H9 (cell line): ENCODE measurements around the gene ALX4. TPM values are rescaled to one million over a fixed set of nuclear protein-coding genes. Genes with fewer than 3 reads are reported as not detected.

Experiments used
- DNase-seq: peaks from one replicate; pipeline ENCODE4 v3.0.0-alpha.2; 2017
- H2AFZ ChIP-seq: one replicate; pipeline ENCODE4 v1.6.1; 2013; ENCODE audit warnings: mild to moderate bottlenecking, low read length, control low read depth, moderate library complexity
- H2AK5ac ChIP-seq: 2 replicates; pipeline ENCODE4 v1.6.1; 2013; ENCODE audit warnings: low read length, control low read depth, mixed read lengths; ENCODE audit not compliant: insufficient read length
- H2BK120ac ChIP-seq: one replicate; pipeline ENCODE4 v1.6.1; 2013; ENCODE audit warnings: low read depth, mild to moderate bottlenecking, low read length, control low read depth, inconsistent platforms; ENCODE audit not compliant: poor library complexity, severe bottlenecking
- H2BK12ac ChIP-seq: 2 replicates; pipeline ENCODE4 v1.6.1; 2013; ENCODE audit warnings: low read length, control low read depth, mixed read lengths, low read depth; ENCODE audit not compliant: insufficient read length
- H2BK15ac ChIP-seq: 2 replicates; pipeline ENCODE4 v1.6.1; 2013; ENCODE audit warnings: low read depth, low read length, control low read depth
- H2BK20ac ChIP-seq: one replicate; pipeline ENCODE4 v1.6.1; 2013; ENCODE audit warnings: low read depth, mild to moderate bottlenecking, low read length, control low read depth, inconsistent platforms; ENCODE audit not compliant: poor library complexity, severe bottlenecking
- H2BK5ac ChIP-seq: 2 replicates; pipeline ENCODE4 v1.6.1; 2013; ENCODE audit warnings: low read length, control low read depth, mixed read lengths; ENCODE audit not compliant: insufficient read length
- H3K14ac ChIP-seq: 2 replicates; pipeline ENCODE4 v1.6.1; 2013; ENCODE audit warnings: low read length, control low read depth; ENCODE audit not compliant: insufficient read depth
- H3K18ac ChIP-seq: 2 replicates; pipeline ENCODE4 v1.6.1; 2013; ENCODE audit warnings: low read depth, mild to moderate bottlenecking, mixed read lengths, low read length, control low read depth; ENCODE audit not compliant: insufficient read length
- H3K23ac ChIP-seq: 2 replicates; pipeline ENCODE4 v1.6.1; 2013; ENCODE audit warnings: low read length, control low read depth, mixed read lengths, low read depth; ENCODE audit not compliant: insufficient read length
- H3K23me2 ChIP-seq: 2 replicates; pipeline ENCODE4 v1.6.1; 2013; ENCODE audit warnings: low read depth, mild to moderate bottlenecking, mixed read lengths, low read length, control low read depth; ENCODE audit not compliant: insufficient read length, poor library complexity, severe bottlenecking
- H3K27ac ChIP-seq: 2 replicates; pipeline ENCODE4 v1.5.1; 2013; ENCODE audit warnings: low read length, control low read depth, mixed read lengths, low read depth; ENCODE audit not compliant: insufficient read length
- H3K27me3 ChIP-seq: 2 replicates; pipeline ENCODE4 v1.6.1; 2013; ENCODE audit warnings: low read length, control low read depth, inconsistent platforms; ENCODE audit not compliant: insufficient read depth
- H3K4ac ChIP-seq: 2 replicates; pipeline ENCODE4 v1.6.1; 2013; ENCODE audit warnings: low read depth, mild to moderate bottlenecking, control low read depth, inconsistent platforms, low read length, moderate library complexity
- H3K4me1 ChIP-seq: 2 replicates; pipeline ENCODE4 v1.6.1; 2013; ENCODE audit warnings: low read length, control low read depth, inconsistent platforms; ENCODE audit not compliant: insufficient read depth
- H3K4me2 ChIP-seq: 2 replicates; pipeline ENCODE4 v1.6.1; 2013; ENCODE audit warnings: low read length, control low read depth, mixed read lengths; ENCODE audit not compliant: insufficient read length, insufficient read depth
- H3K56ac ChIP-seq: 2 replicates; pipeline ENCODE4 v1.6.1; 2013; ENCODE audit warnings: low read depth, mild to moderate bottlenecking, mixed read lengths, low read length, control low read depth; ENCODE audit not compliant: insufficient read length
- H3K79me1 ChIP-seq: 2 replicates; pipeline ENCODE4 v1.6.1; 2013; ENCODE audit warnings: low read depth, mild to moderate bottlenecking, moderate library complexity, low read length, control low read depth, inconsistent platforms; ENCODE audit not compliant: insufficient read depth, poor library complexity, severe bottlenecking
- H3K79me2 ChIP-seq: 2 replicates; pipeline ENCODE4 v1.6.1; 2013; ENCODE audit warnings: low read length, control low read depth, inconsistent platforms; ENCODE audit not compliant: insufficient read depth
- H3K9ac ChIP-seq: 2 replicates; pipeline ENCODE4 v1.6.1; 2013; ENCODE audit warnings: low read length, control low read depth, mixed read lengths; ENCODE audit not compliant: insufficient read length; ENCODE audit errors: extremely low read depth
- H3K9me3 ChIP-seq: one replicate; pipeline ENCODE4 v1.6.1; 2013; ENCODE audit warnings: low read depth, low read length, inconsistent platforms; ENCODE audit not compliant: control insufficient read depth
- H3T11ph ChIP-seq: one replicate; pipeline ENCODE4 v1.6.1; 2013; ENCODE audit warnings: mild to moderate bottlenecking, low read length, control low read depth, inconsistent platforms
- H4K20me1 ChIP-seq: one replicate; pipeline ENCODE4 v1.6.1; 2013; ENCODE audit not compliant: control insufficient read depth, insufficient read length, insufficient read depth
- H4K5ac ChIP-seq: 2 replicates; pipeline ENCODE4 v1.6.1; 2013; ENCODE audit warnings: low read depth, mild to moderate bottlenecking, mixed read lengths, low read length, control low read depth; ENCODE audit not compliant: insufficient read length
- H4K8ac ChIP-seq: replicated peaks from 2 replicates; pipeline ENCODE4 v1.6.1; 2013; ENCODE audit warnings: low read length, control low read depth, mixed read lengths, low read depth; ENCODE audit not compliant: insufficient read length
- H4K91ac ChIP-seq: 2 replicates; pipeline ENCODE4 v1.6.1; 2013; ENCODE audit warnings: low read depth, mild to moderate bottlenecking, moderate library complexity, mixed read lengths, low read length, control low read depth; ENCODE audit not compliant: insufficient read length
- H3K27ac Mint-ChIP-seq, 3 experiments: 2 replicates in 2 of 3; 3 replicates in 1 of 3; pipeline ENCODE4 v1.8.0; 2020 to 2021; ENCODE audit warnings: mixed read lengths in 3 of 3, mild to moderate bottlenecking in 1 of 3, moderate library complexity in 1 of 3
- H3K27me3 Mint-ChIP-seq: 2 replicates; pipeline ENCODE4 v1.8.0; 2021; ENCODE audit warnings: low read depth, mild to moderate bottlenecking, moderate library complexity, mixed read lengths
- H3K36me3 Mint-ChIP-seq, 3 experiments: 2 replicates in 2 of 3; 3 replicates in 1 of 3; pipeline ENCODE4 v1.8.0; 2020 to 2021; ENCODE audit warnings: low read depth in 3 of 3, mixed read lengths in 3 of 3; ENCODE audit not compliant: insufficient read depth in 1 of 3
- H3K4me1 Mint-ChIP-seq, 2 experiments: 2 replicates each; pipeline ENCODE4 v1.8.0; 2020; ENCODE audit warnings: mixed read lengths in 2 of 2
- H3K4me3 Mint-ChIP-seq, 2 experiments: 2 replicates in 1 of 2; 3 replicates in 1 of 2; pipeline ENCODE4 v1.8.0; 2020 to 2021; ENCODE audit warnings: mild to moderate bottlenecking in 2 of 2, mixed read lengths in 2 of 2, moderate library complexity in 1 of 2
- H3K9me3 Mint-ChIP-seq, 2 experiments: 2 replicates in 1 of 2; 3 replicates in 1 of 2; pipeline ENCODE4 v1.8.0; 2020; ENCODE audit warnings: mild to moderate bottlenecking in 2 of 2, mixed read lengths in 2 of 2, moderate library complexity in 1 of 2
- CTCF ChIP-seq: fragments of 200-600 bp; sonication (generic); conservative IDR thresholded peaks from 3 replicates; pipeline ENCODE4 v1.8.0; 2021; ENCODE audit warnings: antibody characterized with exemption, mild to moderate bottlenecking
- WGBS: extraction: QIAGEN DNeasy Blood & Tissue Kit; methylation state at CpG from one replicate; pipeline ENCODE4 v1.1.7; 2013; ENCODE audit warnings: missing lambda C conversion rate, low lambda C conversion rate, mixed read lengths; ENCODE audit not compliant: insufficient read length; ENCODE audit errors: extremely low coverage; 5-methylcytosine and 5-hydroxymethylcytosine counted together
- total RNA-seq: library from RNA; stranded (reverse); gene quantifications from 2 replicates; pipeline ENCODE4 v1.2.1, GENCODE V29; 2021

Gene ALX4
- total RNA-seq, 1 experiment from 2014 or later, result not detected

DNA sequence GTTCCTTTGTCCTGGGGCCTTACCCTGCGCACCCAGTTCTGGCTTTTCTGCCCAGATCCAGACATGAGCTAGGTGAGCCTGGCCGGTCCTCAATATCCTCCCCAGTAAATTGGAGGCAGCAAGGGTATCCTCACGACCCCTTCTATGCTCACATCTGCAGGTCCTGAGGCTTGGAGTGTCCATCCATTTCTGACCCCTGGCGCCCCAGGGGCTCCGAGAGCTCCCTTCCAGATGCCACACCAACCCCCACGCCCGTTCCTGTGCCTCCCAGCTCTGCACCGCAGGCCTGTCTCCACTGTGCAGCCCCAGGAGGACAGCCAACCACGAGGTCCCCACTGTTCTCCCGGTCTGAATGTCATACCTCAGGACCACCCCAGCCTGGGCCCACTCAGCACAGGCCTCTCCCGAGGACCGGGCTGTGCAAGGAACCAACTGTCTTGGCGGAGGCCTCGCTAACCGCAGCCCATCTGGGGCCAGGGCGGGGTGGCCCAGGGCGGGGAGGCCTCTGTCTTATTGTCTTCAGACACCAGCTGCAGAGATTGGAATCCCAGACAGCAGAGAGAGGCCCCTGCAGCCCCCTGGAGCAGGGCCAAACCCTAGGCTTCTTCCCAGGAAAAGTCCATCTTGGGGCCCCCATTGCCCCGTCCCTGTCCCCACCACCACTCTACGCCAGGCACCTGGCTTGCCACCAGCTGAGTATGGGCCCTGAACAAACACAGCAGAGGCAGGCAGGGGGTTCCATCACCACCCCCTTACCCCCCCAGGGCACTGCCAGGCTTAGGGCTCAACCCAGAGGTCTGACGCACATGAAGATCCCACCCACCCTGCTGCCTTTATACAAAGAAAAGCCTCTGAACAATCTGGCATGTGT lies 39.3 kb downstream of the ALX4 start:
- Histone ChIP-seq H2BK5ac (no peak overlapping the region), H2AFZ (no peak overlapping the region), H3K27me3 (no peaks in the 10 kb centered on the region), H4K5ac (no peak overlapping the region), H3K79me1 (no peaks in the 10 kb centered on the region), H3K79me2 (no peaks in the 10 kb centered on the region), H3K23ac (no peak overlapping the region), H2AK5ac (no peak overlapping the region), H2BK20ac (no peak overlapping the region), H2BK12ac (no peak overlapping the region), H4K20me1 (no peaks in the 10 kb centered on the region), H3K14ac (no peak overlapping the region), H3K18ac (no peak overlapping the region), H3K27ac (no peak overlapping the region), H3K4me2 (no peak overlapping the region), H3K23me2 (no peaks in the 10 kb centered on the region), H2BK120ac (no peak overlapping the region), H2BK15ac (no peak overlapping the region), H3K9me3 (no peaks in the 10 kb centered on the region), H4K91ac (no peak overlapping the region), H3T11ph (no peak overlapping the region), H3K4ac (no peak overlapping the region), H3K9ac (no peak overlapping the region), H4K8ac (no peak overlapping the region), H3K56ac (no peak overlapping the region), H3K4me1 (no peaks in the 10 kb centered on the region)
- Mint-ChIP-seq H3K9me3 (no peaks in the 10 kb centered on the region), H3K27ac (no peak overlapping the region; a peak in 1 of 7 replicates), H3K4me1 (peaks cover 3 to 12% of the 10 kb centered on the region in 2 experiments; a peak in 3 of 4 replicates), H3K4me3 (no peak overlapping the region), H3K36me3 (no peaks in the 10 kb centered on the region), H3K27me3 (peaks cover 5% of the 10 kb centered on the region)
- DNase-seq, result no peak
- TF ChIP-seq CTCF, result no peak
- WGBS, result no CpG with 5 or more reads among the region's 20 CpGs
